Kidney glomerular epithelial cell (primary cell): ENCODE data around the gene SHISA5.

ENCODE experiments used
- DNase-seq: peaks from one replicate; lab custom pipeline; 2025; lab: John Stamatoyannopoulos, UW

The SHISA5 gene

GRCh38 chr3:48459773-48460516, 44.0 kb downstream of the SHISA5 start:
- no peak for DNase-seq

- no peak for DNase-seq
Measured at GRCh38 chr3:48459331-48459730, 44.6 kb downstream of the SHISA5 start.

GRCh38 chr3:48456456-48456855, 47.5 kb downstream of the SHISA5 start:
- DNase-seq = no peak

- DNase-seq = no peak
Measured at GRCh38 chr3:48451270-48451669, 52.7 kb downstream of the SHISA5 start.

- peak; percentile 69 for DNase-seq
Measured at GRCh38 chr3:48446425-48447193, 57.4 kb downstream of the SHISA5 start, which contains the start of gene ATRIP. Gene ATRIP, plus strand, starts transcription at chr3:48446737. Its CDS starts 109 bp downstream, at chr3:48446846.

GRCh38 chr3:48446043-48446424, 57.9 kb downstream of the SHISA5 start:
- no peak for DNase-seq

GRCh38 chr3:48445277-48445882, 58.6 kb downstream of the SHISA5 start:
- no peak for DNase-seq

GRCh38 chr3:48441940-48442339, 62.0 kb downstream of the SHISA5 start:
- DNase-seq = no peak

GRCh38 chr3:48440590-48440958, 63.4 kb downstream of the SHISA5 start:
- no peak for DNase-seq

- peak; percentile 94 for DNase-seq
Measured at GRCh38 chr3:48439820-48440589, 64.0 kb downstream of the SHISA5 start, which contains the start of the genes CCDC51 and TMA7. Gene CCDC51, minus strand, starts transcription at chr3:48440119. Its CDS starts 4,991 bp downstream, at chr3:48435128. Gene TMA7, plus strand, starts transcription at chr3:48440257. Its CDS starts 40 bp downstream, at chr3:48440297.

GRCh38 chr3:48437812-48438211, 66.2 kb downstream of the SHISA5 start:
- no peak for DNase-seq

GRCh38 chr3:48436855-48437254, 67.1 kb downstream of the SHISA5 start:
- DNase-seq = no peak

GRCh38 chr3:48436477-48436787, 67.5 kb downstream of the SHISA5 start:
- DNase-seq = no peak

GRCh38 chr3:48435774-48436476, 68.0 kb downstream of the SHISA5 start:
- peak; percentile 88 for DNase-seq

GRCh38 chr3:48435223-48435595, 68.8 kb downstream of the SHISA5 start:
- no peak for DNase-seq

GRCh38 chr3:48434591-48435222, 69.3 kb downstream of the SHISA5 start:
- no peak for DNase-seq

- DNase-seq = peak; percentile 65
Measured at GRCh38 chr3:48433472-48434118, 70.4 kb downstream of the SHISA5 start.

GRCh38 chr3:48432411-48433371, 71.3 kb downstream of the SHISA5 start:
- DNase-seq = no peak
